Transverse colon (tissue), 4 donors: ENCODE data around the gene DESI2. TPM values are rescaled to one million over a fixed set of nuclear protein-coding genes. Genes with fewer than 3 reads are reported as not detected.

ENCODE experiments used
- DNase-seq: peaks from one replicate; pipeline ENCODE4 v3.0.0-alpha.2; 2019
- H3K27ac ChIP-seq, 4 donors: fragments of 200-600 bp; sonication (generic); 2 replicates each; pipeline ENCODE4 v1.5.1; 2016 to 2018; ENCODE audit warnings: inconsistent platforms in 4 of 4
- H3K27me3 ChIP-seq: fragments of 200-600 bp; sonication (generic); 2 replicates; pipeline ENCODE4 v1.5.1; 2017; ENCODE audit warnings: inconsistent platforms
- H3K36me3 ChIP-seq, 4 donors: fragments of 200-600 bp; sonication (generic); 2 replicates each; pipeline ENCODE4 v1.5.1; 2017 to 2019; ENCODE audit warnings: inconsistent platforms in 4 of 4
- H3K4me1 ChIP-seq, 4 donors: fragments of 200-600 bp; sonication (generic); 2 replicates each; pipeline ENCODE4 v1.5.1; 2017 to 2020; ENCODE audit warnings: inconsistent platforms in 4 of 4
- H3K4me3 ChIP-seq, 4 donors: fragments of 200-600 bp; sonication (generic); 1 replicate in 1 of 4; 2 replicates in 3 of 4; pipeline versions ENCODE4 v1.5.1 to v1.6.1; 2017 to 2019; ENCODE audit warnings: inconsistent platforms in 4 of 4
- H3K9me3 ChIP-seq, 2 donors: fragments of 200-600 bp; sonication (generic); 2 replicates each; pipeline ENCODE4 v1.5.1; 2017 to 2019; ENCODE audit warnings: inconsistent platforms in 2 of 2
- EP300 ChIP-seq: sonication (generic); formaldehyde crosslinking; IDR thresholded peaks from one replicate; pipeline ENCODE4 v1.6.1; 2017; ENCODE audit warnings: antibody characterized with exemption, low read depth
- POLR2A ChIP-seq: fragments of 450-650 bp; IDR thresholded peaks from one replicate; pipeline ENCODE4 v1.6.1; 2016; ENCODE audit warnings: antibody characterized with exemption, mild to moderate bottlenecking, moderate library complexity
- POLR2AphosphoS5 ChIP-seq, 3 donors: sonication (generic); formaldehyde crosslinking; IDR thresholded peaks; one replicate each; pipeline ENCODE4 v1.6.1; 2016; ENCODE audit warnings: antibody characterized with exemption in 3 of 3
- WGBS, 2 donors: methylation state at CpG; one replicate each; pipeline ENCODE4 v1.1.5; 2018; ENCODE audit warnings: low coverage in 1 of 2; 5-methylcytosine and 5-hydroxymethylcytosine counted together
- in situ Hi-C, 4 donors: fragments of 200-750 bp; cut with MboI; loops; one replicate each; pipeline versions ENCODE4 v1.15.0 to v1.15.1; 2017; ENCODE audit warnings: low sequenced_read_pairs in 3 of 4, low pct_ligation_motif_present in 1 of 4, low pct_unique_long_range_greater_than_20kb in 1 of 4
- intact Hi-C: fragments of 100-400 bp; cut with DNase I; formaldehyde crosslinking; loops from one replicate; pipeline ENCODE4 v1.15.1; 2023; ENCODE audit warnings: low total_unique reads
- total RNA-seq, 4 donors: library from RNA; depleted of rRNA; stranded (reverse); fragments of >200 nt; gene quantifications; one replicate each; pipeline ENCODE4 v1.1.0, GENCODE V29; 2016
- TF ChIP-seq, protein P1 (sequence below), 5 experiments: fragments of 200-600 bp in 3 of 5; fragments of 450-650 bp in 2 of 5; sonication (generic) in 3 of 5; IDR thresholded peaks; 1 replicate in 2 of 5; 2 replicates in 3 of 5; pipeline ENCODE4 v1.5.1; 2016 to 2017; ENCODE audit warnings: antibody characterized with exemption in 5 of 5, inconsistent platforms in 3 of 5, mild to moderate bottlenecking in 2 of 5, moderate library complexity in 1 of 5

DESI2 gene
- total RNA-seq, 4 donors from 2014 or later: 18.3 to 41.6 (median 30.6) TPM

DNA sequence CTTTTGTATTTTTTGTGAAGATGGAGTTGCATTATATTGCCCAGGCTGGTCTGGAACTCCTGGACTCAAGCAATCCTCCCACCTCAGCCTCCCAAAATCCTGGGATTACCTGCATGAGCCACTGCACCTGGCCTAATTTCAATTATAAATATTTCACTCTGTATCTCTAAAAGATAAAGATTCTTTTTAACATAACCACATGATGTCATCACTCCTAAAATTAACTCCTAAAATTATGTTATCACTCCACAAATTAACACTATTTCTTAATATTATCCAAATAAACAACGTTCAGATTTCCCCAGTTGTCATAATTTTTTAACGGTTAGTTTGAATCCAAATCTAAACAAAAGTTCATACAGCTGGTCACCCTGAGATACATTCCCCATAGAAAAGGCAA lies 43.0 kb downstream of the DESI2 start:
- Histone ChIP-seq H3K36me3 (peaks cover 0 to 32% (median 13%) of the 10 kb centered on the region in 4 donors), H3K4me3 (no peak overlapping the region), H3K4me1 (no peaks in the 10 kb centered on the region), H3K9me3 (no peaks in the 10 kb centered on the region), H3K27me3 (no peaks in the 10 kb centered on the region), H3K27ac (no peak overlapping the region)
- DNase-seq: no peak
- in situ Hi-C loops (no loop called here), intact Hi-C loops (loop anchor here (5.0 kb wide), 1 partner anchor 91 kb away; no protein-coding TSS in a partner anchor)
- TF ChIP-seq POLR2A: no peak
- TF ChIP-seq, protein P1, sequence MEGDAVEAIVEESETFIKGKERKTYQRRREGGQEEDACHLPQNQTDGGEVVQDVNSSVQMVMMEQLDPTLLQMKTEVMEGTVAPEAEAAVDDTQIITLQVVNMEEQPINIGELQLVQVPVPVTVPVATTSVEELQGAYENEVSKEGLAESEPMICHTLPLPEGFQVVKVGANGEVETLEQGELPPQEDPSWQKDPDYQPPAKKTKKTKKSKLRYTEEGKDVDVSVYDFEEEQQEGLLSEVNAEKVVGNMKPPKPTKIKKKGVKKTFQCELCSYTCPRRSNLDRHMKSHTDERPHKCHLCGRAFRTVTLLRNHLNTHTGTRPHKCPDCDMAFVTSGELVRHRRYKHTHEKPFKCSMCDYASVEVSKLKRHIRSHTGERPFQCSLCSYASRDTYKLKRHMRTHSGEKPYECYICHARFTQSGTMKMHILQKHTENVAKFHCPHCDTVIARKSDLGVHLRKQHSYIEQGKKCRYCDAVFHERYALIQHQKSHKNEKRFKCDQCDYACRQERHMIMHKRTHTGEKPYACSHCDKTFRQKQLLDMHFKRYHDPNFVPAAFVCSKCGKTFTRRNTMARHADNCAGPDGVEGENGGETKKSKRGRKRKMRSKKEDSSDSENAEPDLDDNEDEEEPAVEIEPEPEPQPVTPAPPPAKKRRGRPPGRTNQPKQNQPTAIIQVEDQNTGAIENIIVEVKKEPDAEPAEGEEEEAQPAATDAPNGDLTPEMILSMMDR (IDR thresholded peaks at IDR 0.05): no peak
- no peak for TF ChIP-seq EP300
- TF ChIP-seq POLR2AphosphoS5 (IDR thresholded peaks at IDR 0.05): no peak
- 84 to 94% methylated on average over 2 of the region's 2 CpGs for WGBS, 2 donors

- Histone ChIP-seq H3K27me3 (no peaks in the 10 kb centered on the region), H3K4me1 (no peaks in the 10 kb centered on the region), H3K36me3 (peaks cover 0 to 12% (median 5%) of the 10 kb centered on the region in 4 donors), H3K27ac (no peak overlapping the region), H3K4me3 (no peak overlapping the region), H3K9me3 (no peaks in the 10 kb centered on the region)
- 90 to 96% methylated on average over 3 to 4 of the region's 4 CpGs for WGBS, 2 donors
- TF ChIP-seq EP300 (no peak), POLR2AphosphoS5 (IDR thresholded peaks at IDR 0.05) (no peak), POLR2A (no peak)
- TF ChIP-seq, protein P1 (IDR thresholded peaks at IDR 0.05): no peak
- DNase-seq: no peak
- in situ Hi-C loops: no loop called here
- intact Hi-C loops: loop anchor here (5.0 kb wide), 1 partner anchor 88 kb away; no protein-coding TSS in a partner anchor
Observed at GRCh38 chr1:244699741-244700140, 46.8 kb downstream of the DESI2 start.

- intact Hi-C loops: no loop called here
- DNase-seq: no peak
- Histone ChIP-seq H3K36me3 (peaks cover 0 to 14% (median 6%) of the 10 kb centered on the region in 4 donors), H3K9me3 (no peaks in the 10 kb centered on the region), H3K27ac (no peak overlapping the region), H3K4me3 (no peak overlapping the region), H3K27me3 (no peaks in the 10 kb centered on the region), H3K4me1 (peaks cover 0 to 3% (median 0%) of the 10 kb centered on the region in 4 donors)
- in situ Hi-C loops: no loop called here
- TF ChIP-seq POLR2AphosphoS5 (IDR thresholded peaks at IDR 0.05): no peak
- no peak for TF ChIP-seq EP300
- TF ChIP-seq POLR2A: no peak
- TF ChIP-seq, protein P1 (IDR thresholded peaks at IDR 0.05): no peak
- 88 to 100% methylated on average over 1 of the region's 1 CpG for WGBS, 2 donors
Observed at GRCh38 chr1:244700808-244701207, 47.9 kb downstream of the DESI2 start.

DNA sequence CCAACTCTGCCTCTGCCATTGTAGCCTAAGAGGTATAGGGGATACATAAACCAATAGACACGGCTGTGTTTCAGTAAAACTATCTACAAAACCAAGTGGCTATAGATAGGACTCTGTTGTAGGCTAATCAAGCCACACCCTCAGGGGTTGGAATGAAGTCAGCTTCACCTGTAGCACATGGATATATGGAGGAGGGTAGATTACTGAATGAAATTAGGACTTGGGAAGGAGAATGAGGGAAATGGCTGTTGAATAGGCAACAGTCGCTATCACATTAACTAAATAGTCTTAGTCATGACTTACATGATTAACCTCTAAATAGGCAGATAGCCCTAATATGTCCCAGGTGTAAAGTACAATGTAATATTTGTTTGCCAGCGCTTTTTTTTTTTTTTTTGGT lies 49.7 kb downstream of the DESI2 start:
- no peaks in the 10 kb centered on the region for H3K27me3 ChIP-seq
- TF ChIP-seq POLR2A (no peak), EP300 (no peak), POLR2AphosphoS5 (IDR thresholded peaks at IDR 0.05) (no peak)
- TF ChIP-seq, protein P1 (IDR thresholded peaks at IDR 0.05): no peak
- peaks cover 0 to 15% (median 7%) of the 10 kb centered on the region in 4 donors for H3K36me3 ChIP-seq
- peaks cover 0 to 3% (median 0%) of the 10 kb centered on the region in 4 donors for H3K4me1 ChIP-seq
- DNase-seq: no peak
- no peak overlapping the region for H3K27ac ChIP-seq
- in situ Hi-C loops (no loop called here), intact Hi-C loops (no loop called here)
- H3K9me3 ChIP-seq: no peaks in the 10 kb centered on the region
- 97 to 100% methylated on average over 3 of the region's 3 CpGs for WGBS, 2 donors
- no peak overlapping the region for H3K4me3 ChIP-seq
